MCF 10A (cell line): ENCODE results near the gene PRR35. TPM values are rescaled to one million over a fixed set of nuclear protein-coding genes. Genes with fewer than 3 reads are reported as not detected.
A peak's percentile ranks its signal among the peaks of the same experiment; 100 is the strongest.

Source experiments
- BruUV-seq: library from RNA; stranded (reverse); fragments of 400-500 nt; replicated peaks from 2 replicates; lab custom pipeline; 2021; lab: Mats Ljungman, UMichigan
- CTCF ChIA-PET: fragments of 300-600 bp; sonication (Branson Sonifier 250); formaldehyde crosslinking; extraction: SDS; loops from one replicate; lab custom pipeline; 2021; ENCODE audit warnings: antibody characterized with exemption, inconsistent platforms; lab: Yijun Ruan, JAX
- POLR2A ChIA-PET: fragments of 300-600, 350-650 bp; sonication (Branson Sonifier 250); formaldehyde crosslinking; extraction: SDS; loops from one replicate; lab custom pipeline; 2020; ENCODE audit warnings: antibody characterized with exemption, inconsistent platforms; lab: Yijun Ruan, JAX
- DNase-seq: peaks from one replicate; pipeline ENCODE4 v3.0.0-alpha.2; 2018; ENCODE audit not compliant: unreplicated experiment
- H3K27ac Mint-ChIP-seq: one replicate; pipeline ENCODE4 v1.8.0; 2022; ENCODE audit warnings: mild to moderate bottlenecking, low read depth, mixed read lengths; ENCODE audit not compliant: unreplicated experiment
- H3K27me3 Mint-ChIP-seq: one replicate; pipeline ENCODE4 v1.8.0; 2022; ENCODE audit warnings: mixed read lengths; ENCODE audit not compliant: insufficient read depth, unreplicated experiment
- H3K36me3 Mint-ChIP-seq: one replicate; pipeline ENCODE4 v1.8.0; 2022; ENCODE audit warnings: mild to moderate bottlenecking, moderate library complexity, mixed read lengths; ENCODE audit not compliant: insufficient read depth, unreplicated experiment
- H3K4me1 Mint-ChIP-seq: one replicate; pipeline ENCODE4 v1.8.0; 2022; ENCODE audit warnings: mixed read lengths; ENCODE audit not compliant: insufficient read depth, unreplicated experiment
- H3K4me3 Mint-ChIP-seq: one replicate; pipeline ENCODE4 v1.8.0; 2022; ENCODE audit warnings: mild to moderate bottlenecking, moderate library complexity, mixed read lengths; ENCODE audit not compliant: unreplicated experiment
- H3K9me3 Mint-ChIP-seq: one replicate; pipeline ENCODE4 v1.8.0; 2022; ENCODE audit warnings: mixed read lengths; ENCODE audit not compliant: unreplicated experiment
- CTCF ChIP-seq: fragments of 200-600 bp; IDR thresholded peaks from one replicate; pipeline ENCODE4 v1.8.0; 2022; ENCODE audit warnings: antibody characterized with exemption, mild to moderate bottlenecking; ENCODE audit not compliant: unreplicated experiment
- intact Hi-C: fragments of 100-400 bp; cut with micrococcal nuclease; formaldehyde crosslinking; loops from 2 replicates; pipeline ENCODE4 v1.14.1; 2022
- total RNA-seq: library from RNA; stranded (reverse); gene quantifications from 2 replicates; pipeline ENCODE4 v1.2.3, GENCODE V29; 2022

PRR35 gene
- total RNA-seq, 1 experiment from 2014 or later, result not detected

GRCh38 chr16:549544-550263, 10.5 kb upstream of the PRR35 start:
- H3K4me1 Mint-ChIP-seq, result no peaks in the 10 kb centered on the region
- intact Hi-C loops, result no loop called here
- POLR2A ChIA-PET, result no interaction called here
- peaks cover 6% of the 10 kb centered on the region for H3K36me3 Mint-ChIP-seq
- no peak for DNase-seq
- CTCF ChIA-PET, result no interaction called here
- no peaks in the 10 kb centered on the region for H3K9me3 Mint-ChIP-seq
- no peak overlapping the region for H3K4me3 Mint-ChIP-seq
- no peak overlapping the region for H3K27ac Mint-ChIP-seq
- H3K27me3 Mint-ChIP-seq, result no peaks in the 10 kb centered on the region
- no TSS peak for BruUV-seq
- TF ChIP-seq CTCF, result peak; percentile 9

- POLR2A ChIA-PET, result no interaction called here
- no peaks in the 10 kb centered on the region for H3K27me3 Mint-ChIP-seq
- H3K9me3 Mint-ChIP-seq, result no peaks in the 10 kb centered on the region
- H3K36me3 Mint-ChIP-seq, result peaks cover 6% of the 10 kb centered on the region
- no peaks in the 10 kb centered on the region for H3K4me1 Mint-ChIP-seq
- no peak for TF ChIP-seq CTCF
- no peak overlapping the region for H3K4me3 Mint-ChIP-seq
- BruUV-seq, result no TSS peak
- no peak overlapping the region for H3K27ac Mint-ChIP-seq
- intact Hi-C loops, result no loop called here
- CTCF ChIA-PET, result interaction anchor here (0.8 kb wide), 1 partner anchor 140 kb away, joined by 3 read pairs; no protein-coding TSS in a partner anchor
- DNase-seq, result no peak
Measured at GRCh38 chr16:551210-551609, 9.0 kb upstream of the PRR35 start.

- CTCF ChIA-PET, result interaction anchor here (0.8 kb wide), 1 partner anchor 141 kb away, joined by 3 read pairs; no protein-coding TSS in a partner anchor
- no peak overlapping the region for H3K4me3 Mint-ChIP-seq
Measured at GRCh38 chr16:552171-552570, 8.0 kb upstream of the PRR35 start.

More at GRCh38 chr16:552171-552570, 8.0 kb upstream of the PRR35 start:
- no peaks in the 10 kb centered on the region for H3K27me3 Mint-ChIP-seq
- H3K4me1 Mint-ChIP-seq, result no peaks in the 10 kb centered on the region
- DNase-seq, result no peak
- BruUV-seq, result no TSS peak
- no peak overlapping the region for H3K27ac Mint-ChIP-seq
- POLR2A ChIA-PET, result no interaction called here
- intact Hi-C loops, result no loop called here
- no peak for TF ChIP-seq CTCF
- H3K36me3 Mint-ChIP-seq, result no peaks in the 10 kb centered on the region
- no peaks in the 10 kb centered on the region for H3K9me3 Mint-ChIP-seq
